ENCODE results near the gene NES.

DNA sequence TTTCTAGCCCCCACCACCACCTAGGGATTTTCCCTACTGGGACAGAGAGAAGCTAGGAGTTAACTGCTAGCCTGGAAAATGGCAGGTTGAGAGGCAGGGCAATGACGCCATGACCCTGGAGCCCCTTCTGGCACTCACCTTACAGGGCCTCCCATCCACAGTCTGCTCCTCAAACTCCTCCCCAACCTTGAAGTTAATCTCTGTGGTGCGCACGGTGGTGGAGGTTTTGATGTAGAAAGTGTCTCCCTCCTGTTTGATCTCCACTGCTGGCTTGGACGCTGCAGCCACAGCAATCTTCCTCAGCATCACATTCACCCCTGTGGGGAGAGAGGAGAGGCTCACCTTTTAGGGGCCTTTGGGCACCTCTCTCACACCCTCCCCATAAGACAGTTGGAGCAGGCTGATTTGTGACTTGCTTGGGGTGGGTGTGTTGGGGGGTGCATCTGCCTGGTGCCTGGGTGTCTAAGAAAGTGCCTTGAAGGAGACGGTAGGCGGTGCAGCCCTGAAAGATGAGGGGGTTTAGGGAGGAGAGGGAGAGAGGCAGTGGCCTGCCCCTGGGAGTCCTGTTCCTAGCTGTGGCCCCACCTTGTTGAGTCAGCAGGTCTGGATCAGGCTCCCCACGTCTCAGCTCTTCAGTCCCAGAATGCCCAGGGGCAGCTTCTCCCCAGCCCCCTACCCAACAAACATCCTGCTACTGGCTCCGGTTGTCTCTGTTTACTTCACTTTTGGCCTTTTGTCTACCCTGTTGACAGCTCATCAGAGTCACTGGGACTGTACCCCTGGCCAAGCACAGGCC lies 23.7 kb upstream of the NES start:
- TF ChIP-seq, protein P1, sequence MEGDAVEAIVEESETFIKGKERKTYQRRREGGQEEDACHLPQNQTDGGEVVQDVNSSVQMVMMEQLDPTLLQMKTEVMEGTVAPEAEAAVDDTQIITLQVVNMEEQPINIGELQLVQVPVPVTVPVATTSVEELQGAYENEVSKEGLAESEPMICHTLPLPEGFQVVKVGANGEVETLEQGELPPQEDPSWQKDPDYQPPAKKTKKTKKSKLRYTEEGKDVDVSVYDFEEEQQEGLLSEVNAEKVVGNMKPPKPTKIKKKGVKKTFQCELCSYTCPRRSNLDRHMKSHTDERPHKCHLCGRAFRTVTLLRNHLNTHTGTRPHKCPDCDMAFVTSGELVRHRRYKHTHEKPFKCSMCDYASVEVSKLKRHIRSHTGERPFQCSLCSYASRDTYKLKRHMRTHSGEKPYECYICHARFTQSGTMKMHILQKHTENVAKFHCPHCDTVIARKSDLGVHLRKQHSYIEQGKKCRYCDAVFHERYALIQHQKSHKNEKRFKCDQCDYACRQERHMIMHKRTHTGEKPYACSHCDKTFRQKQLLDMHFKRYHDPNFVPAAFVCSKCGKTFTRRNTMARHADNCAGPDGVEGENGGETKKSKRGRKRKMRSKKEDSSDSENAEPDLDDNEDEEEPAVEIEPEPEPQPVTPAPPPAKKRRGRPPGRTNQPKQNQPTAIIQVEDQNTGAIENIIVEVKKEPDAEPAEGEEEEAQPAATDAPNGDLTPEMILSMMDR (IDR thresholded peaks at IDR 0.05; ENCODE audit: poor library complexity): no peak
- TF ChIP-seq EZH2 (IDR thresholded peaks at IDR 0.05; ENCODE audit: borderline replicate concordance) (no peak), EZH2phosphoT487 (IDR thresholded peaks at IDR 0.05; ENCODE audit: low read depth, severe bottlenecking, unreplicated experiment) (no peak)
